Activated CD4-positive, alpha-beta T cell treated with anti-CD3 and anti-CD28 coated beads for 36 hours (primary cell): ENCODE results near the gene SLC6A7. TPM values are rescaled to one million over a fixed set of nuclear protein-coding genes. Genes with fewer than 3 reads are reported as not detected.

Experiments used
- ATAC-seq: fragments of 200-7000 bp; cut with Tn5 transposase; one replicate; pipeline ENCODE4 v1.10.0; 2021; ENCODE audit warnings: mild to moderate bottlenecking, moderate library complexity
- CTCF ChIA-PET: fragments of 350-600 bp; sonication (Branson Sonifier 250); formaldehyde crosslinking; loops from one replicate; lab custom pipeline; 2021; ENCODE audit warnings: antibody characterized with exemption; lab: Charles Lee
- POLR2A ChIA-PET: fragments of 350-600 bp; sonication (Branson Sonifier 250); formaldehyde crosslinking; loops from one replicate; lab custom pipeline; 2021; ENCODE audit warnings: antibody characterized with exemption, inconsistent platforms; lab: Charles Lee
- DNase-seq: peaks from one replicate; pipeline ENCODE4 v3.0.0-alpha.2; 2020
- H3K27ac Mint-ChIP-seq: one replicate; pipeline ENCODE4 v1.8.0; 2021; ENCODE audit warnings: mixed read lengths
- H3K27me3 Mint-ChIP-seq: one replicate; pipeline ENCODE4 v1.8.0; 2021; ENCODE audit warnings: mixed read lengths
- H3K36me3 Mint-ChIP-seq: one replicate; pipeline ENCODE4 v1.8.0; 2021; ENCODE audit warnings: low read depth, mixed read lengths
- H3K4me1 Mint-ChIP-seq: one replicate; pipeline ENCODE4 v1.8.0; 2021; ENCODE audit warnings: mixed read lengths
- H3K4me3 Mint-ChIP-seq: one replicate; pipeline ENCODE4 v1.8.0; 2021; ENCODE audit warnings: mild to moderate bottlenecking, moderate library complexity, mixed read lengths
- H3K9me3 Mint-ChIP-seq: one replicate; pipeline ENCODE4 v1.8.0; 2021; ENCODE audit warnings: low read depth, mixed read lengths
- intact Hi-C, 2 experiments: fragments of 100-400 bp; cut with DNase I in 1 of 2; cut with micrococcal nuclease in 1 of 2; formaldehyde crosslinking; loops; one replicate each; pipeline versions ENCODE4 v1.14.2 to v1.15.1; 2022 to 2024; cut with DNase I, micrococcal nuclease
- total RNA-seq, 2 experiments: library from RNA; stranded (reverse); gene quantifications; one replicate each; pipeline ENCODE4 v1.2.3, GENCODE V29; 2021

SLC6A7 gene
- total RNA-seq, 2 experiments from 2014 or later: not detected

- H3K4me1 Mint-ChIP-seq: peaks cover 5% of the 10 kb centered on the region
- DNase-seq: no peak
- H3K36me3 Mint-ChIP-seq: no peaks in the 10 kb centered on the region
- H3K9me3 Mint-ChIP-seq: no peaks in the 10 kb centered on the region
- no peak overlapping the region for H3K27ac Mint-ChIP-seq
- H3K27me3 Mint-ChIP-seq: peaks cover 19% of the 10 kb centered on the region
- no peak overlapping the region for H3K4me3 Mint-ChIP-seq
- intact Hi-C loops: no loop called here
- ATAC-seq: no peak
- ChIA-PET CTCF (interaction anchor here (0.7 kb wide), 1 partner anchor 1473 kb away, joined by 3 read pairs; no protein-coding TSS in a partner anchor), POLR2A (no interaction called here)
Measured at GRCh38 chr5:150157168-150157567, 32.7 kb upstream of the SLC6A7 start.

DNA sequence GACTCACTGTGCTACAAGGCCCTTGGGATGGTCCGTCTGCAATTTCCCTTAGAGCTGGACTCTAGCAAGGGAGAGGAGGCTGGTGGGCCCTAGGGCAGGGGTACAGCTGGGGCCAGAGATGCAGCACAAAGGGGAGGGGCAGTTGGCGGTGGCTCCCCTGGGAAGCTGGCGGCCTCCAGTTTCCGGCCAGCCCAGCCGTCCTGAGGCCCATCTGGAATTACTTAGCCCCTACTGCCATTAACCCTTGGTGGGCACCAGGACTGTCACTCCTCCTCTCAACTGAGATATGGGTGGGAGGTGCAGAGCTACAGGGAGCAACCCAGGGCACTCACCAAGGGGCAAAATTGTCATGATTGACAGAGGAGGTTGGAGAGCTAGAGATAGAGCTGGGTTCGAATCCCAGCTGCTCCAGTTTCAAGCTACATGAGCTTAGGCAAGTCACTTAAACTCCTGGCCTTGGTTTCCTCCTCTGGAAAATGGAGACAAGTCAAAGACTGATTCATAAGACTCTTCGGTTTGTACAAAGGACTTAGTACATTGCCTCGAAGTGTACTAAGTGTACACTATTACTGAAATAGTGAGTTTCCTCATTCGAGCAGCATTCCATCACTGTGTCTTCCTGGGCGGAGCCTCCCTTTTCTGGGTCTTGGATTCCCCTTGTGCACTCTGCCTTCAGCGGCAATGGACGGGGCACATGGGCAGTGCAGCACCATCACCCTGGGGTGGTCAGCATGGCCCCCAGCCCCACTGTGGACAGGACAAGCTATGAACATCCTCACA lies 31.5 kb upstream of the SLC6A7 start:
- Mint-ChIP-seq H3K27me3 (peaks cover 19% of the 10 kb centered on the region), H3K9me3 (no peaks in the 10 kb centered on the region), H3K36me3 (no peaks in the 10 kb centered on the region), H3K27ac (no peak overlapping the region), H3K4me1 (peaks cover 5% of the 10 kb centered on the region), H3K4me3 (no peak overlapping the region)
- ATAC-seq (no peak), DNase-seq (no peak)
- CTCF ChIA-PET: no interaction called here
- intact Hi-C loops: no loop called here
- POLR2A ChIA-PET: no interaction called here

GRCh38 chr5:150159031-150159430 lies 30.8 kb upstream of the SLC6A7 start:
- CTCF ChIA-PET: interaction anchor here (0.7 to 1.1 kb wide), 3 partner anchors 14 to 16 kb away, joined by 4 to 5 read pairs (median 4); no protein-coding TSS in a partner anchor
- Mint-ChIP-seq H3K4me1 (peaks cover 5% of the 10 kb centered on the region), H3K4me3 (no peak overlapping the region), H3K9me3 (no peaks in the 10 kb centered on the region), H3K36me3 (no peaks in the 10 kb centered on the region), H3K27ac (no peak overlapping the region), H3K27me3 (peaks cover 17% of the 10 kb centered on the region)
- intact Hi-C loops: no loop called here
- DNase-seq (no peak), ATAC-seq (no peak)
- POLR2A ChIA-PET: no interaction called here

GRCh38 chr5:150159741-150160179 lies 30.1 kb upstream of the SLC6A7 start:
- Mint-ChIP-seq H3K27ac (no peak overlapping the region), H3K27me3 (peaks cover 15% of the 10 kb centered on the region), H3K36me3 (no peaks in the 10 kb centered on the region), H3K9me3 (no peaks in the 10 kb centered on the region), H3K4me1 (peaks cover 5% of the 10 kb centered on the region), H3K4me3 (no peak overlapping the region)
- no peak for DNase-seq
- intact Hi-C loops: loop anchor here in 1 of 2 experiments (5.0 kb wide), 1 partner anchor 193 kb away; no protein-coding TSS in a partner anchor
- ChIA-PET CTCF (interaction anchor here (0.7 to 1.1 kb wide), 3 partner anchors 13 to 16 kb away, joined by 4 to 5 read pairs (median 4); no protein-coding TSS in a partner anchor), POLR2A (no interaction called here)
- ATAC-seq: no peak

DNA sequence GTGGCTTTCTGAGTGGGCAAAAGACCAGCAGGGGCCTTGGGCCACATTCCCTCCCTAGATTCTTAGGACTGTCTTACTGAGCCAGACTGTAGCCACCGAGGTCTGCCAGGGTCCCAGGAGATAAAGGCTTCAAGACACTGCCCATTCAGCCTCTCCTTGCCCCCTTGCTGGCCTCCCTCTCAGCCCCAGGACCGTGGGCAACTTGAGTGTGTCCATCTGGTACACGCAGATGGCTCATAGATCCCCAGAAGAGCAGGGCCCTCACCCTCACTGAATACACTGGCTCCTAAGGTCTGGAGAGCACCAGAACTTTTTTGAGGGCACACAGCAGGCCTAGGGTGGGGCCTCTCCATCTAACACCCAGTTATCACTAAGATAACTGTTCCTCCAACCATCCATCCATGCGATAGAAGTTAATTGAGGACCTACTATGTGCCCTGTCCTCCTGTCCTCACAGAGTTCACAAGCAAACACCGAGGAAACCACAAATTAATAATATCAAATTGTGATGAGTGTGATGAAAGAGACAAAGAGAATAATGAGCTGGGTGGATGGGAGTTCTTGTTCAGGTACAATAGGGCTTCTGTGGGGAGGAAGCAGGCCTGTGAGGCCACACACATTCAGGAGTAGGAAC lies 29.3 kb upstream of the SLC6A7 start:
- H3K9me3 Mint-ChIP-seq: no peaks in the 10 kb centered on the region
- no peak for ATAC-seq
- H3K27ac Mint-ChIP-seq: no peak overlapping the region

DNA sequence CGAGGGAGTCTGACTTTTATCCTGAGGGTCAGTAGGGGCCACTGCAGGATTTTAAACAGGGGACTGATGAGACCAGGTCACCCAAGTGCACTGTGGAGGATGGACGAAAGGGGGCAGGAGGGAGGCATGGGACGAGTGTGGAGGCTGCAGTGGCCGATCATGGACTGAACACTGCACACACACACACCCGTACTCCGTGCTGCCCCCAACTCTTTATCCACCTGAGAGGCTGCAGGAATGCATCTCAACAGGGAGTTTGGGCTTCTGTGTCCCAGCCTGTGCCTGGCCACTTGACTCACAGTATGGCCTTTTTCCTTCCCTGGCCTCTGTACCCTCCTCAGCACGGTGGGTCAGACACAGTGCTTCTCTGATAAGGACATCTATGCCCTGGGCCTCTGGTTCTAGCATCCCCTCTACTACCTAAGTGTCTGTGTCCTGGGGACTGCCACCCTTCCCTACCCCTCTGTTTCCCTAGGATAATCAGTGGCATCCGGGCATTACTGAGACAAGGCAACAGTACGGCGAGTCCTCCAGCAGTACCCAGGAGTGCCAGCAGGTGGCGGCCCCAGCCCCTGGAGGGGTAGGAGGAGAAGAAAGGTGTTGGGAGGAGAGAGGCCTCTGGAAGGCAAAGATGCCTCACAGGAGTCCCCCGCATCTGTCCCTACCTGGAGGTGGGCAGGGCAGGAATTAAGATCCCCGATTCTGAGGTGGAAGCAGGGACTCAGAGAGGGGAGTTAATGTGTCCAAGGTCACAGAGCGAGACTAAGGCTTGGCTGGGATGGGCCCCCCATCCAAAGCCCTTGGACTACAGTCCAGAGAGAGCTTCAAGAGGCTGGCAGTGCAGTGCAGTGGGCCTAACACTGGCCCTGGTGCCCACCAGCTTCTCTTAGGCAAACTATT lies 28.4 kb upstream of the SLC6A7 start:
- CTCF ChIA-PET: interaction anchor here (1.9 kb wide), 1 partner anchor 57 kb away, joined by 8 read pairs; no protein-coding TSS in a partner anchor
- Mint-ChIP-seq H3K27ac (no peak overlapping the region), H3K4me1 (no peaks in the 10 kb centered on the region), H3K36me3 (no peaks in the 10 kb centered on the region), H3K4me3 (no peak overlapping the region), H3K9me3 (no peaks in the 10 kb centered on the region), H3K27me3 (peaks cover 8% of the 10 kb centered on the region)
- DNase-seq (peak; percentile 88), ATAC-seq (peak; percentile 91)
- POLR2A ChIA-PET: no interaction called here
- intact Hi-C loops: loop anchor here (1.0 to 5.0 kb wide), 4 partner anchors 57 to 275 kb away; no protein-coding TSS in a partner anchor

More for the DNA sequence above, 29.3 kb upstream of the SLC6A7 start:
- Mint-ChIP-seq H3K4me1 (peaks cover 5% of the 10 kb centered on the region), H3K27me3 (peaks cover 11% of the 10 kb centered on the region), H3K36me3 (no peaks in the 10 kb centered on the region), H3K4me3 (no peak overlapping the region)
- DNase-seq: no peak
- intact Hi-C loops: loop anchor here (1.0 to 5.0 kb wide), 4 partner anchors 58 to 276 kb away; no protein-coding TSS in a partner anchor
- CTCF ChIA-PET: interaction anchor here (0.7 kb wide), 1 partner anchor 11 kb away, joined by 3 read pairs; no protein-coding TSS in a partner anchor
- POLR2A ChIA-PET: no interaction called here

GRCh38 chr5:150162142-150162513 lies 27.7 kb upstream of the SLC6A7 start:
- Mint-ChIP-seq H3K4me3 (no peak overlapping the region), H3K9me3 (no peaks in the 10 kb centered on the region), H3K27me3 (peaks cover 5% of the 10 kb centered on the region), H3K36me3 (no peaks in the 10 kb centered on the region), H3K27ac (no peak overlapping the region), H3K4me1 (no peaks in the 10 kb centered on the region)
- POLR2A ChIA-PET: interaction anchor here (0.7 kb wide), 1 partner anchor 115 kb away, joined by 3 read pairs; no protein-coding TSS in a partner anchor
- CTCF ChIA-PET: interaction anchor here (1.9 kb wide), 1 partner anchor 56 kb away, joined by 8 read pairs; no protein-coding TSS in a partner anchor
- ATAC-seq (no peak), DNase-seq (no peak)
- intact Hi-C loops: loop anchor here in 1 of 2 experiments (5.0 kb wide), 1 partner anchor 190 kb away; no protein-coding TSS in a partner anchor

- ChIA-PET POLR2A (interaction anchor here (0.7 kb wide), 1 partner anchor 116 kb away, joined by 3 read pairs; no protein-coding TSS in a partner anchor), CTCF (interaction anchor here (0.6 to 1.9 kb wide), 8 partner anchors 19 to 1489 kb away, joined by 3 to 8 read pairs (median 3); no protein-coding TSS in a partner anchor)
- Mint-ChIP-seq H3K36me3 (no peaks in the 10 kb centered on the region), H3K27ac (no peak overlapping the region), H3K9me3 (no peaks in the 10 kb centered on the region), H3K27me3 (peaks cover 8% of the 10 kb centered on the region), H3K4me1 (no peaks in the 10 kb centered on the region), H3K4me3 (no peak overlapping the region)
- ATAC-seq: no peak
- intact Hi-C loops: loop anchor here in 1 of 2 experiments (5.0 kb wide), 1 partner anchor 189 kb away; no protein-coding TSS in a partner anchor
- DNase-seq: no peak
Measured at GRCh38 chr5:150163035-150163434, 26.8 kb upstream of the SLC6A7 start.

DNA sequence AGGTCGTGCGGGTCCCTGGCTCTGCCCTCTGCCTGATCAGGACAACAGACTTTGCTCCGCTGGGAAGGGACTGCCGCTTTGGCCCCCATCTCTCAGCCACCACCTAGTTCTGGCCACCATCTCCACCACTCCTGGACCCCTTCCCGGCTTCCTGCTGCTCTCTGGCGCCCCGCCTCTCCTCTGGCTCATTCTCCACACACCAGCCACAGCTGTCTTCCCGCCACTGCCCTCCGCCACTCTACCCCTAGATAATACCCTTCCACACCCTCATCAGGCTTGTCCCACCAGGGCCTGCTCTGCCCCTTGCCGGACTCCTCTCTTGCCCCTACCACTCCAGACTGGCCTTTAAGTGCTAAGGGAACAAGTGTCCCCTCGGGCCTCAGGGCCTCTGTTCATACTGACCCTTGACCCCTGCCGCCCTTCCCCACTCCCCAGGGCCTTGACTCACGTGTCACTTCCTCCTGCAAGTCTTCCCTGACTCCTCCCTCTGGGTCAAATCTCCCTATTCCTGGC lies 26.3 kb upstream of the SLC6A7 start:
- ChIA-PET POLR2A (no interaction called here), CTCF (interaction anchor here (0.7 to 1.9 kb wide), 7 partner anchors 18 to 1490 kb away, joined by 3 to 8 read pairs (median 3); no protein-coding TSS in a partner anchor)
- Mint-ChIP-seq H3K36me3 (no peaks in the 10 kb centered on the region), H3K4me1 (no peaks in the 10 kb centered on the region), H3K4me3 (no peak overlapping the region), H3K27ac (no peak overlapping the region), H3K9me3 (no peaks in the 10 kb centered on the region), H3K27me3 (peaks cover 14% of the 10 kb centered on the region)
- intact Hi-C loops: loop anchor here in 1 of 2 experiments (5.0 kb wide), 1 partner anchor 189 kb away; no protein-coding TSS in a partner anchor
- no peak for ATAC-seq
- DNase-seq: no peak
